WTC11 (cell line): Measurements from ENCODE around the gene WDR49. TPM values are rescaled to one million over a fixed set of nuclear protein-coding genes. Genes with fewer than 3 reads are reported as not detected.

Source experiments
- ATAC-seq: fragments of 200-7000 bp; cut with Tn5 transposase; 2 replicates; pipeline ENCODE4 v1.10.0; 2021; ENCODE audit warnings: mild to moderate bottlenecking, moderate library complexity
- CTCF ChIA-PET: fragments of 300-600 bp; sonication (Branson Sonifier 250); formaldehyde crosslinking; loops from one replicate; lab custom pipeline; 2021; ENCODE audit warnings: antibody characterized with exemption; lab: Charles Lee
- POLR2A ChIA-PET: fragments of 350-600 bp; sonication (Branson Sonifier 250); formaldehyde crosslinking; loops from one replicate; lab custom pipeline; 2021; ENCODE audit warnings: antibody characterized with exemption; lab: Charles Lee
- DNase-seq: peaks from one replicate; pipeline ENCODE4 v3.0.0; 2021; ENCODE audit warnings: low spot score
- H3K27ac Mint-ChIP-seq: 2 replicates; pipeline ENCODE4 v1.8.0; 2021; ENCODE audit warnings: mixed read lengths
- H3K27me3 Mint-ChIP-seq: 2 replicates; pipeline ENCODE4 v1.8.0; 2021; ENCODE audit warnings: low read depth, mild to moderate bottlenecking, moderate library complexity, mixed read lengths
- H3K36me3 Mint-ChIP-seq: 2 replicates; pipeline ENCODE4 v1.8.0; 2021; ENCODE audit warnings: mixed read lengths
- H3K4me1 Mint-ChIP-seq: 2 replicates; pipeline ENCODE4 v1.8.0; 2022; ENCODE audit warnings: mixed read lengths
- H3K4me3 Mint-ChIP-seq: 2 replicates; pipeline ENCODE4 v1.8.0; 2021; ENCODE audit warnings: mild to moderate bottlenecking, moderate library complexity, mixed read lengths
- H3K9me3 Mint-ChIP-seq: 2 replicates; pipeline ENCODE4 v1.8.0; 2021; ENCODE audit warnings: mixed read lengths
- ATF1 ChIP-seq: sonication (generic); formaldehyde crosslinking; IDR thresholded peaks from 2 replicates; pipeline ENCODE4 v1.8.1; 2023; ENCODE audit warnings: mild to moderate bottlenecking, moderate library complexity, missing genetic modification reagents
- CBFB ChIP-seq: sonication (generic); formaldehyde crosslinking; IDR thresholded peaks from 2 replicates; pipeline ENCODE4 v1.8.1; 2022; ENCODE audit warnings: mild to moderate bottlenecking, low read depth, missing genetic modification reagents
- ESRRA ChIP-seq: sonication (generic); formaldehyde crosslinking; IDR thresholded peaks from 2 replicates; pipeline ENCODE4 v1.8.1; 2022; ENCODE audit warnings: mild to moderate bottlenecking, missing genetic modification reagents, borderline replicate concordance
- FOXK1 ChIP-seq: sonication (generic); formaldehyde crosslinking; IDR thresholded peaks from 2 replicates; pipeline ENCODE4 v1.8.0; 2022; ENCODE audit warnings: mild to moderate bottlenecking, moderate library complexity, missing genetic modification reagents
- FOXP1 ChIP-seq: sonication (generic); formaldehyde crosslinking; IDR thresholded peaks from 2 replicates; pipeline ENCODE4 v1.8.0; 2022; ENCODE audit warnings: missing genetic modification reagents, mild to moderate bottlenecking, moderate library complexity, borderline replicate concordance
- OVOL2 ChIP-seq: fragments of 250-450 bp; sonication (Bioruptor Pico); IDR thresholded peaks from 2 replicates; pipeline ENCODE4 v1.9.0; 2021; ENCODE audit warnings: mild to moderate bottlenecking, borderline replicate concordance
- SOX15 ChIP-seq: fragments of 250-450 bp; sonication (Bioruptor Pico); IDR thresholded peaks from 2 replicates; pipeline ENCODE4 v1.9.0; 2021; ENCODE audit warnings: mild to moderate bottlenecking
- TEAD4 ChIP-seq: sonication (generic); formaldehyde crosslinking; IDR thresholded peaks from 2 replicates; pipeline ENCODE4 v1.8.0; 2022; ENCODE audit warnings: mild to moderate bottlenecking, missing genetic modification reagents
- TP53 ChIP-seq: sonication (generic); formaldehyde crosslinking; IDR thresholded peaks from 2 replicates; pipeline ENCODE4 v1.8.1; 2023; ENCODE audit warnings: mild to moderate bottlenecking, missing genetic modification reagents
- ZNF219 ChIP-seq: sonication (generic); formaldehyde crosslinking; IDR thresholded peaks from 2 replicates; pipeline ENCODE4 v1.8.0; 2023; ENCODE audit warnings: missing genetic modification reagents, mild to moderate bottlenecking, borderline replicate concordance
- ZNF263 ChIP-seq: sonication (generic); formaldehyde crosslinking; IDR thresholded peaks from 2 replicates; pipeline ENCODE4 v1.8.1; 2022; ENCODE audit warnings: low read depth, mild to moderate bottlenecking, moderate library complexity, missing genetic modification reagents
- ZNF317 ChIP-seq: sonication (generic); formaldehyde crosslinking; IDR thresholded peaks from 2 replicates; pipeline ENCODE4 v1.8.1; 2023; ENCODE audit warnings: low read depth, mild to moderate bottlenecking, moderate library complexity, missing genetic modification reagents, borderline replicate concordance
- total RNA-seq: library from RNA; stranded (reverse); gene quantifications from 3 replicates; pipeline ENCODE4 v1.2.3, GENCODE V29; 2021
- TF ChIP-seq, protein P1 (sequence below): sonication (generic); formaldehyde crosslinking; IDR thresholded peaks from 2 replicates; pipeline ENCODE4 v1.8.1; 2022; ENCODE audit warnings: low read depth, mild to moderate bottlenecking, moderate library complexity, missing genetic modification reagents, borderline replicate concordance
- TF ChIP-seq, protein P2 (sequence below): sonication (generic); formaldehyde crosslinking; IDR thresholded peaks from 2 replicates; pipeline ENCODE4 v1.8.1; 2022; ENCODE audit warnings: mild to moderate bottlenecking, missing genetic modification reagents, moderate library complexity, borderline replicate concordance
- TF ChIP-seq, protein P3 (sequence below): sonication (generic); formaldehyde crosslinking; conservative IDR thresholded peaks from 2 replicates; pipeline ENCODE4 v1.8.1; 2023; ENCODE audit warnings: mild to moderate bottlenecking, low read depth, missing genetic modification reagents, moderate library complexity
- TF ChIP-seq, protein P4 (sequence below): sonication (generic); formaldehyde crosslinking; IDR thresholded peaks from 2 replicates; pipeline ENCODE4 v1.8.1; 2022; ENCODE audit warnings: missing genetic modification reagents, borderline replicate concordance
- TF ChIP-seq, protein P5 (sequence below): sonication (generic); formaldehyde crosslinking; IDR thresholded peaks from 2 replicates; pipeline ENCODE4 v1.8.1; 2023; ENCODE audit warnings: mild to moderate bottlenecking, missing genetic modification reagents, moderate library complexity
- TF ChIP-seq, protein P6 (sequence below): sonication (generic); formaldehyde crosslinking; IDR thresholded peaks from 2 replicates; pipeline ENCODE4 v1.8.1; 2023; ENCODE audit warnings: mild to moderate bottlenecking, missing genetic modification reagents, moderate library complexity
- TF ChIP-seq, protein P7 (sequence below): fragments of 250-450 bp; sonication (Bioruptor Pico); IDR thresholded peaks from 2 replicates; pipeline ENCODE4 v2.1.2; 2022; ENCODE audit warnings: mild to moderate bottlenecking, moderate library complexity
- TF ChIP-seq, protein P8 (sequence below): sonication (generic); formaldehyde crosslinking; IDR thresholded peaks from 2 replicates; pipeline ENCODE4 v1.8.0; 2022; ENCODE audit warnings: mild to moderate bottlenecking, missing genetic modification reagents

WDR49 gene
- total RNA-seq, 1 experiment from 2014 or later: 0.92 TPM

DNA sequence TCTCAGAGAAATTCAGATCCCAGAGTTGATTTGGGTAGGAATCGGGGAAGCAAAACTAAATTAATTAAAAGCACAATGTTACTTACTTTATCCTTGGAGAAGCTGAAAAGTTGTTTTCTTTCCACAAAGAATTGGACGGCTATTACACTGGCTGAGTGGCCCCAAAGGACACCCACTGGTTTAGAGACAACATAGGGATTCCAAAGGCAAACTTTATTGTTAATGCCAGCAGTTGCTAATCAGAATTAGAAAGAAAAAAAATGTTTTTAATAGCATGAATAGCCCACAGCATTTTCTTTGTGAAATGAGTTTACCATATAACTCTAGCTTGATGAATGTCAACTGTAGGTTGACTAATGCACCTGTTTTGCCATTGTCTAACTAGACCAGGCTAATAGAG lies 51.7 kb downstream of the WDR49 start (continued):
- TF ChIP-seq, protein P1, sequence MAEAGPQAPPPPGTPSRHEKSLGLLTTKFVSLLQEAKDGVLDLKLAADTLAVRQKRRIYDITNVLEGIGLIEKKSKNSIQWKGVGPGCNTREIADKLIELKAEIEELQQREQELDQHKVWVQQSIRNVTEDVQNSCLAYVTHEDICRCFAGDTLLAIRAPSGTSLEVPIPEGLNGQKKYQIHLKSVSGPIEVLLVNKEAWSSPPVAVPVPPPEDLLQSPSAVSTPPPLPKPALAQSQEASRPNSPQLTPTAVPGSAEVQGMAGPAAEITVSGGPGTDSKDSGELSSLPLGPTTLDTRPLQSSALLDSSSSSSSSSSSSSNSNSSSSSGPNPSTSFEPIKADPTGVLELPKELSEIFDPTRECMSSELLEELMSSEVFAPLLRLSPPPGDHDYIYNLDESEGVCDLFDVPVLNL (CRISPR knock-in tag): no peak

DNA sequence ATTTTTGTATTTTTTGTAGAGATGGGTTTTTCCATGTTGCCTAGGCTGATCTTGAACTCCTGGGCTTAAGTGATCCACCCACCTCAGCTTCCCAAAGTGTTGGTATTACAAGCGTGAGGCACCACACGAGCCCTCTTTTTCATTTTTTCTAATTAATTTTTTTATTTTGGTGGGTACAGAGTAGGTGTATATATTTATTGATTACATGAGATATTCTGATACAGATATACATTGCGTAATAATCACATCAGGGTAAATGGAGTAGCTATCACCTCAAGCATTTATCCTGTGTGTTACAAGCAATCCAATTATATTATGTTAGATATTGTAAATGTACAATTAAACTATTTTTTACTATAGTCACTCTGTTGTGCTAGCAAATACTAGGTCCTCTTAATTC lies 66.1 kb downstream of the WDR49 start:
- ChIA-PET POLR2A (no interaction called here), CTCF (no interaction called here)
- H3K4me1 Mint-ChIP-seq: peaks cover 11% of the 10 kb centered on the region
- peaks cover 5% of the 10 kb centered on the region for H3K9me3 Mint-ChIP-seq
- no peak overlapping the region for H3K4me3 Mint-ChIP-seq
- no peaks in the 10 kb centered on the region for H3K27me3 Mint-ChIP-seq
- no peak overlapping the region for H3K27ac Mint-ChIP-seq
- no peak for DNase-seq
- TF ChIP-seq ZNF219 (no peak), ESRRA (CRISPR knock-in tag) (no peak), FOXP1 (no peak)
- TF ChIP-seq, protein P2, sequence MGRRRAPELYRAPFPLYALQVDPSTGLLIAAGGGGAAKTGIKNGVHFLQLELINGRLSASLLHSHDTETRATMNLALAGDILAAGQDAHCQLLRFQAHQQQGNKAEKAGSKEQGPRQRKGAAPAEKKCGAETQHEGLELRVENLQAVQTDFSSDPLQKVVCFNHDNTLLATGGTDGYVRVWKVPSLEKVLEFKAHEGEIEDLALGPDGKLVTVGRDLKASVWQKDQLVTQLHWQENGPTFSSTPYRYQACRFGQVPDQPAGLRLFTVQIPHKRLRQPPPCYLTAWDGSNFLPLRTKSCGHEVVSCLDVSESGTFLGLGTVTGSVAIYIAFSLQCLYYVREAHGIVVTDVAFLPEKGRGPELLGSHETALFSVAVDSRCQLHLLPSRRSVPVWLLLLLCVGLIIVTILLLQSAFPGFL (CRISPR knock-in tag): no peak
- ATAC-seq: no peak
- H3K36me3 Mint-ChIP-seq: no peaks in the 10 kb centered on the region

DNA sequence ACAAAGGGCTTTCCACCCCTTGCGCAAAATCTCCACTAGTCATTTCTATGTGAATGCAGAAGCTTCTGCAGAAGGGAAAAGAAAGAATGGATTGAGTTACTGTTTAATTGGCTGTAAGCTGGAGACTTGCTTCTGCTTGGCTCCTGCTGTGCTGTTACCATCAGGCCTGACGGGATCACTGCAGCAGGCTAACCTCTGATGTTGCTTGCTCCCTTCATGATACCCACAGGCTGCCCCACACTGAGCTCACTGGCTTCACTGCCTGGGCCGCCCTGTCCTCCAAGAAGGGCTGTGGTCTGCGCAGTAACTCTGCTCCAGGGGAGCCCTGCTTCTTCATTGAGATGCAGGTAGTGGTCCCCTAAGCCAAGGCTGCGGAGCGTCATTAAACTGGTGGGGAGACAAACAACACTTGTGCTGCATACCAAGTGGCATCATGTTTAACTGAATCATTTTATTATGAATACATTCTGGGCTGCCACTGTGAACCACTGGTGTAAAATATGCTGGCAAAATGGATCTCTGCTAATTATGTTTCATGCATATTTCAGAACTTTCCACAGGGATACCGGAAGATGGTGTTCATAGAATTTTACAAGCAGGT lies 78.6 kb downstream of the WDR49 start:
- no peaks in the 10 kb centered on the region for H3K36me3 Mint-ChIP-seq
- H3K4me3 Mint-ChIP-seq: no peak overlapping the region
- TF ChIP-seq, protein P3, sequence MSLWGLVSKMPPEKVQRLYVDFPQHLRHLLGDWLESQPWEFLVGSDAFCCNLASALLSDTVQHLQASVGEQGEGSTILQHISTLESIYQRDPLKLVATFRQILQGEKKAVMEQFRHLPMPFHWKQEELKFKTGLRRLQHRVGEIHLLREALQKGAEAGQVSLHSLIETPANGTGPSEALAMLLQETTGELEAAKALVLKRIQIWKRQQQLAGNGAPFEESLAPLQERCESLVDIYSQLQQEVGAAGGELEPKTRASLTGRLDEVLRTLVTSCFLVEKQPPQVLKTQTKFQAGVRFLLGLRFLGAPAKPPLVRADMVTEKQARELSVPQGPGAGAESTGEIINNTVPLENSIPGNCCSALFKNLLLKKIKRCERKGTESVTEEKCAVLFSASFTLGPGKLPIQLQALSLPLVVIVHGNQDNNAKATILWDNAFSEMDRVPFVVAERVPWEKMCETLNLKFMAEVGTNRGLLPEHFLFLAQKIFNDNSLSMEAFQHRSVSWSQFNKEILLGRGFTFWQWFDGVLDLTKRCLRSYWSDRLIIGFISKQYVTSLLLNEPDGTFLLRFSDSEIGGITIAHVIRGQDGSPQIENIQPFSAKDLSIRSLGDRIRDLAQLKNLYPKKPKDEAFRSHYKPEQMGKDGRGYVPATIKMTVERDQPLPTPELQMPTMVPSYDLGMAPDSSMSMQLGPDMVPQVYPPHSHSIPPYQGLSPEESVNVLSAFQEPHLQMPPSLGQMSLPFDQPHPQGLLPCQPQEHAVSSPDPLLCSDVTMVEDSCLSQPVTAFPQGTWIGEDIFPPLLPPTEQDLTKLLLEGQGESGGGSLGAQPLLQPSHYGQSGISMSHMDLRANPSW (CRISPR knock-in tag): no peak
- TF ChIP-seq OVOL2 (CRISPR knock-in tag) (no peak), ATF1 (no peak), SOX15 (CRISPR knock-in tag) (no peak), FOXP1 (no peak), ZNF219 (no peak), CBFB (CRISPR knock-in tag) (no peak), ZNF317 (CRISPR knock-in tag) (no peak), TP53 (CRISPR knock-in tag) (no peak), ZNF263 (CRISPR knock-in tag) (no peak), FOXK1 (no peak), TEAD4 (CRISPR knock-in tag) (no peak)
- TF ChIP-seq, protein P4, sequence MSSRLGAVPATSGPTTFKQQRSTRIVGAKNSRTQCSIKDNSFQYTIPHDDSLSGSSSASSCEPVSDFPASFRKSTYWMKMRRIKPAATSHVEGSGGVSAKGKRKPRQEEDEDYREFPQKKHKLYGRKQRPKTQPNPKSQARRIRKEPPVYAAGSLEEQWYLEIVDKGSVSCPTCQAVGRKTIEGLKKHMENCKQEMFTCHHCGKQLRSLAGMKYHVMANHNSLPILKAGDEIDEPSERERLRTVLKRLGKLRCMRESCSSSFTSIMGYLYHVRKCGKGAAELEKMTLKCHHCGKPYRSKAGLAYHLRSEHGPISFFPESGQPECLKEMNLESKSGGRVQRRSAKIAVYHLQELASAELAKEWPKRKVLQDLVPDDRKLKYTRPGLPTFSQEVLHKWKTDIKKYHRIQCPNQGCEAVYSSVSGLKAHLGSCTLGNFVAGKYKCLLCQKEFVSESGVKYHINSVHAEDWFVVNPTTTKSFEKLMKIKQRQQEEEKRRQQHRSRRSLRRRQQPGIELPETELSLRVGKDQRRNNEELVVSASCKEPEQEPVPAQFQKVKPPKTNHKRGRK (CRISPR knock-in tag): no peak
- TF ChIP-seq, protein P5, sequence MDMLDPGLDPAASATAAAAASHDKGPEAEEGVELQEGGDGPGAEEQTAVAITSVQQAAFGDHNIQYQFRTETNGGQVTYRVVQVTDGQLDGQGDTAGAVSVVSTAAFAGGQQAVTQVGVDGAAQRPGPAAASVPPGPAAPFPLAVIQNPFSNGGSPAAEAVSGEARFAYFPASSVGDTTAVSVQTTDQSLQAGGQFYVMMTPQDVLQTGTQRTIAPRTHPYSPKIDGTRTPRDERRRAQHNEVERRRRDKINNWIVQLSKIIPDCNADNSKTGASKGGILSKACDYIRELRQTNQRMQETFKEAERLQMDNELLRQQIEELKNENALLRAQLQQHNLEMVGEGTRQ (CRISPR knock-in tag): no peak
- TF ChIP-seq, protein P6, sequence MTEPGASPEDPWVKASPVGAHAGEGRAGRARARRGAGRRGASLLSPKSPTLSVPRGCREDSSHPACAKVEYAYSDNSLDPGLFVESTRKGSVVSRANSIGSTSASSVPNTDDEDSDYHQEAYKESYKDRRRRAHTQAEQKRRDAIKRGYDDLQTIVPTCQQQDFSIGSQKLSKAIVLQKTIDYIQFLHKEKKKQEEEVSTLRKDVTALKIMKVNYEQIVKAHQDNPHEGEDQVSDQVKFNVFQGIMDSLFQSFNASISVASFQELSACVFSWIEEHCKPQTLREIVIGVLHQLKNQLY (CRISPR knock-in tag): no peak
- TF ChIP-seq, protein P7, sequence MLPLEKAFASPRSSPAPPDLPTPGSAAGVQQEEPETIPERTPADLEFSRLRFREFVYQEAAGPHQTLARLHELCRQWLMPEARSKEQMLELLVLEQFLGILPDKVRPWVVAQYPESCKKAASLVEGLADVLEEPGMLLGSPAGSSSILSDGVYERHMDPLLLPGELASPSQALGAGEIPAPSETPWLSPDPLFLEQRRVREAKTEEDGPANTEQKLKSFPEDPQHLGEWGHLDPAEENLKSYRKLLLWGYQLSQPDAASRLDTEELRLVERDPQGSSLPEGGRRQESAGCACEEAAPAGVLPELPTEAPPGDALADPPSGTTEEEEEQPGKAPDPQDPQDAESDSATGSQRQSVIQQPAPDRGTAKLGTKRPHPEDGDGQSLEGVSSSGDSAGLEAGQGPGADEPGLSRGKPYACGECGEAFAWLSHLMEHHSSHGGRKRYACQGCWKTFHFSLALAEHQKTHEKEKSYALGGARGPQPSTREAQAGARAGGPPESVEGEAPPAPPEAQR (CRISPR knock-in tag): no peak
- TF ChIP-seq, protein P8, sequence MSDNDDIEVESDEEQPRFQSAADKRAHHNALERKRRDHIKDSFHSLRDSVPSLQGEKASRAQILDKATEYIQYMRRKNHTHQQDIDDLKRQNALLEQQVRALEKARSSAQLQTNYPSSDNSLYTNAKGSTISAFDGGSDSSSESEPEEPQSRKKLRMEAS (CRISPR knock-in tag): no peak
- TF ChIP-seq, all 79 proteins: peak for 0
- peak; percentile 99 for ATAC-seq
- Mint-ChIP-seq H3K27ac (no peak overlapping the region), H3K9me3 (peaks cover 3% of the 10 kb centered on the region; the same call in 1 of the 2 replicates), H3K4me1 (peaks cover 11% of the 10 kb centered on the region), H3K27me3 (no peaks in the 10 kb centered on the region)
- CTCF ChIA-PET: interaction anchor here (1.0 kb wide), 1 partner anchor 195 kb away, joined by 3 read pairs; the partner anchor contains the start of gene ZBBX
- POLR2A ChIA-PET: interaction anchor here (0.6 kb wide), 1 partner anchor 1574 kb away, joined by 3 read pairs; no protein-coding TSS in a partner anchor
- peak; percentile 20 for DNase-seq
